ENCODE data around the gene ZNF543. TPM values are rescaled to one million over a fixed set of nuclear protein-coding genes. Genes with fewer than 3 reads are reported as not detected.

ZNF543 gene
- total and polyA plus RNA-seq, 9 of the 15 experiments (the other 6 are each of a cell fraction or from before 2014, with no cell fraction given), result 0.14 to 5.5 (median 2.4) TPM

GRCh38 chr19:57320180-57321084, at the start of gene ZNF543 (continued):
- TF ChIP-seq THAP12 (CRISPR knock-in tag; IDR thresholded peaks at IDR 0.05) (peak; percentile 43; the same call in 1 of the 2 replicates), MAFK (IDR thresholded peaks at IDR 0.05; ENCODE audit: low read length) (no peak), PBX2 (CRISPR knock-in tag; IDR thresholded peaks at IDR 0.05; ENCODE audit: low read depth) (no peak), PBX2 (tag; conservative IDR thresholded peaks at IDR 0.05; ENCODE audit: low read depth) (no peak), ESRRA (IDR thresholded peaks at IDR 0.05; ENCODE audit: borderline replicate concordance, low read depth) (peak; percentile 26; the same call in 1 of the 2 replicates), L3MBTL2 (IDR thresholded peaks at IDR 0.05) (peak; percentile 66), ZNF280B (CRISPR knock-in tag; IDR thresholded peaks at IDR 0.05) (no peak), ZNF75A (CRISPR knock-in tag; IDR thresholded peaks at IDR 0.05) (peak; percentile 15; the same call in 1 of the 2 replicates), KLF1 (tag; IDR thresholded peaks at IDR 0.05) (no peak), ZNF431 (CRISPR knock-in tag; IDR thresholded peaks at IDR 0.05) (0 out of 2 replicates have a peak, but pooled peaks have one; percentile 32), RAD51 (IDR thresholded peaks at IDR 0.05; ENCODE audit: borderline replicate concordance, low read depth) (no peak), YBX1 (IDR thresholded peaks at IDR 0.05) (no peak), AFF4 (CRISPR knock-in tag; IDR thresholded peaks at IDR 0.05) (no peak), GABPA (tag; conservative IDR thresholded peaks at IDR 0.05; ENCODE audit: low read depth) (peak; percentile 95), ZNF507 (tag; conservative IDR thresholded peaks at IDR 0.05) (no peak), ZNF224 (CRISPR knock-in tag; IDR thresholded peaks at IDR 0.05) (no peak), STAT5B (CRISPR knock-in tag; IDR thresholded peaks at IDR 0.05) (no peak), PHTF2 (CRISPR knock-in tag; IDR thresholded peaks at IDR 0.05) (no peak)
